Suppressor macrophage treated with lipopolysaccharide for 1 hour (primary cell): ENCODE results near the gene CCDC85C.
A peak's percentile ranks its signal among the peaks of the same experiment; 100 is the strongest.

Experiments
- DNase-seq, 3 donors: peaks; one replicate each; pipeline ENCODE4 v3.0.0-alpha.2; 2020 to 2022

CCDC85C gene

DNA sequence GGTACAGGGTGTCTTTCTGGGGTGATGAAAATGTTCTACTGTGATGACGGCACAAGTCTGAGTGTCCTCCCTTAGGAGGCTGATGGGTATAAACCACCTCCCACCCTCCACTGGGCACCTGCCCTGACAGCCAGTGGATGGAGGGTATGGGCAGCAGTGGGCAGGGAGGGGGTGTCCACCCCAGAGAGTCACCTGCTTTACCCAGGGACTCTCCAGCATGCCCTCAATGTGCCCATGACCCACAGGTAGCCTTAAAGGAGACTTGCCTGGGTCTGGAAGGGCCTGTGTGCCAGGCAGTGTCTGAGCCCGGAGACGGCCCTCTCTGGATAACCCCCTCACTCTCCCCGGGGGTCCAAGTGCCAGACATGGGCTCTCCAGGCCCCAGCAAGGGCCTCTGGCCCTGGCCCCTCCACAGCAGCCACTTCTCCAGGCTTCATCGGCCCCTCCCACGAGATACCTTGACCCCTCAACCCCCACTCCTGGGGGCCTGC lies 84.0 kb downstream of the CCDC85C start:
- DNase-seq, result no peak

GRCh38 chr14:99519347-99519881 lies 84.6 kb downstream of the CCDC85C start:
- DNase-seq, result no peak

DNA sequence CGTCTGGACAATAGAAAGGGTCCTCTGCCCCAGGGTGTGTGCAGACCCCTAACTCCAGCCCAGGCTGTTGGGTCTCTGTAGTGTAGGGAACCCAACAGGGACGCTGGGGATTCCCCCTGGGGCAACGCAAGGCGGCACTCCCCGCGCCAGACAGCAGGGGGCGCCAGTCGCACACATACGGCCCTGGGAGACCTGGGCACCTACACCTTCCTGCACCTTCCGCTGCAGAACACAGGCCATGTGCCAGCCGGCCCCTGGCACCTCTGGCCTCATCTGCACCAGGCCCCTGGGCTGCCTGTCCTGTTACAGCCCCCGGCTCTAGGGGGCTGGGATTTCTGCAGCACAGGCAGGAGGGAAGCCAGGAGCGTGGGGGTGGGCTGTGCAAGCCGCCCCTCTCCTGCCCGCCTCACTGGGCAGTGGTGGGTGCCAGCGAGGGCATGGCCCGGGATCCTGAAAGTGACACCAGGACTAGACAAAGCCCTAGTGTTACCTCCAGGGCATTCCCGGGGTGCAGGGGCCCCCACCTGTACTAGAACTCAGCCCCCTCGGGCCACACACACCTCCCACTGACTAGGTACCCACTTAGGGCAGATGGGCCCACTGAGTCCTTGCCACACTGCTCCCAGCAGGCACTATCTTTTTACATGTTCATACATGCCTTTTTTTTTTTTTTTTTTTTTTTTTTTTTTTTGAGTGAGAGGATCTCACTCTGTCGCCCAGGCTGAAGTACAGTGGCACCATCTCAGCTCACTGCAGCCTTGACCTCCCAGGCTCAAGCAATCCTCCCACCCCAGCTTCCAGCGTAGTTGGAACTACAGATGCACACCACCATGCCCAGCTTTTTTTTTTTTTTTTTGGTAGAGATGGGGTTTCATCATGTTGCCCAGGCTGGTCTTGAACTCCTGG lies 85.3 kb downstream of the CCDC85C start:
- peak; percentile 64 to 83 (median 75) for DNase-seq

GRCh38 chr14:99517643-99518381 lies 86.2 kb downstream of the CCDC85C start:
- DNase-seq, result no peak

DNA sequence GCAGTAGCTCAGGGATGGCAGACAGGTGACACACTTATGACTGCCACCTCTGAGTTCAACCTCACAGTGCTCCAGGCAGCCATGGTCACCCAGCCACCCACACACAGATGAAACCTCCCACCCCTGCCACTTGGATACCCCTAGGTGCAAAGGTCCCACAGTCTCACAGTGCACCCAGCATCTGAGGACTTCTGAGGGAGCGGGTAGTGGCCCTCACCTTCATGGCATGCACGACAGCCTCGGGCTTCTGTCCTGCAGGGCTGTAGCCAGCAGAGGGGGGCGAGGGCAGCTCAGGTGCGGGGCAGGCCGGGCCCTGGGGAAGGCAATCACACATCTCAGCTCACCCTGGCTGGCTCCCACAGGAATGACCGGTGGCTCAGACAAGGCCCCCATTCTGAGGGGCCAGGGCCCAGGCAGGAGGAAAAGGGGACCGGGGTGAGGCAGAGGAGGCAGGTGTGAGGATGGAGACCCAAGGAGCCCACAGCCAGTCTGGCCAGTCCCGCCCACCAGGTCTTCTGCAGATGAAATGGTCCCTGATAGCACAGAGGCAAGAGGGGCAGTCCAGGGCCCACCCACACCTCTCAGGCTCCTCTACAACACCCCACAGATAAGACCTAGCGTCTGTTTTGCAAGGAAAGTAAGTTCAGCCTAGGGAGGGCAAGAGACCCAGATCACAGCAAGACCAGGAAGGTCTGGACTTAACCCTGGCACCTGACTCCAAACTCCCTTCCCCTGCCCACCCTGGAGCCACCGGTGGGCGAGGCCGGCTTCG lies 87.0 kb downstream of the CCDC85C start:
- no peak for DNase-seq

DNA sequence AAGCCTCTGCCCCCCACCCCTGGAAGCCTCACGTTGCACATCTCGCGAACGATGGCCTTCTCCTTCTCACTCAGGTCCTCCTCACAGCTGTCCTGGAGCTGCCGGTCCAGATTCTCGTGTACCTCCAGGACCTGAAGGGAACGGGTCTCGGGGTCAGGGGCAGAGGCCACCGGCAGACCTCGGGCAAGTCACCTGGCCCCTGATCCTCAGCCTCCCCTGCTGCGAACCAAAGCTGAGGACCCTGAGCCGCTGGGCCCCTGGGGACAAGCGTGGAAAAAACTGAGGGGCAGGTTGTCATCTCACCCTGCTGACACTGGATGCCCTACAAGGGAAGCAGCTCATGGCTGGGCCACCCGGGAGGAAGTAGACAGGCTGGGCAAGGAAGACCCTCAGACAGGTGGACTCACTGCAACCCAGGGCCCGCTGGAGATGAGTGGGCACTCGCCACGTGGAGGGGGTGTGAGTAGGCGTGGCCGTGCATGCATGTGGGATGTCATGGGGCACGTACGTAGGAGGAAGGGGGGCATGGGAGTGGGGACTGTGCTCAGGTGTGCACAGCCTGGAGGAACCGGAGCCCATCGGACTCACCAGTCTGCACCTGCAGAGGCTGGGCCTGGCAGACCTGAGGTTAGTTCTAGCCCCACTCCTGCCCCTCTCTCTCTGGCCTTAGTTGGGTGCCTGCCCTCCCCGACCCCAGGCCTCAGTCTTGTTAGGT lies 87.7 kb downstream of the CCDC85C start:
- no peak for DNase-seq

DNA sequence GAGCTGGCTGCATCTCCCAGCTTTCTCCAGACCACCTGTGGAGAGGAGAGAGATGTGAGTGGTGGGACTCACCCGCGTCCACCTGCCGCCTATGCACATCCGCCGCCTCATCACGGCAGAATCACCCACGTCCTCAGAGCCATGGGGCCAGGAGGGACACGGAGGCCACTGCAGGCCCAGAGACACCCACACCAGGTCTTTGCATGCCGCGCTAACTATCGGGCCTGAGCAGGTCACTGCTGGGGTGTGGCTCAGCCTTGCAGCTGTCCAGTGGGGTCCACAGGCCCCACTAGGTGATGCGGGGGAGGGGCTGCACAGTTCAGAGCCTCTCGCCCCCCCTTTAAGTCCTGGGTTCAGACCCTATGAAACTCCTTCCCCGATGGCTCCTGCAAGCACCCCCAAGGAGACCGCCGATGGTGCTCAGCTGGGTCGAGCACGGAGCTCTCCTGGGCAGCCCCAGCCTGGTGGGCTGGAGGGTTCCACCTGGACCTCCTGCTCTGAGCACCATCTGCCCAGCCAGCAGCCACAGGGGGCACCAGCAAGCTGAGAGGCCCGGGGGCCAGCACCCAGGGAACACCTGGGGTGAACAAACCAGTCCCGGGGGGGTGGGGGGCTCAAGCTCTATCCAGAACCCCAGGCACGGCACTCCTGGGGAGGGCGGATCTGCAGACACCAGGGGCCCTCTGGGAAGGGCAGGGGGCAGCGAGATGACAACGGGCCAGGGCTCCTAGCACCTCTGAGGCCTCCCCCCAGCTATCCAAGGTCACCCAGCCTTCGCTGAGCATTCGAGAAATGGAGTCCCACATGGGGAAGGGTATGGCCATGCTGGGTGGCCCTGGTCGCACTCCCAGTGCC lies 88.5 kb downstream of the CCDC85C start:
- no peak for DNase-seq

- no peak for DNase-seq
Measured at GRCh38 chr14:99514552-99515300, 89.3 kb downstream of the CCDC85C start.

- peak in 2 of 3 donors; percentile 12 to 25 for DNase-seq
Measured at GRCh38 chr14:99513946-99514551, 90.0 kb downstream of the CCDC85C start.

GRCh38 chr14:99513183-99513694 lies 90.8 kb downstream of the CCDC85C start:
- no peak for DNase-seq

DNA sequence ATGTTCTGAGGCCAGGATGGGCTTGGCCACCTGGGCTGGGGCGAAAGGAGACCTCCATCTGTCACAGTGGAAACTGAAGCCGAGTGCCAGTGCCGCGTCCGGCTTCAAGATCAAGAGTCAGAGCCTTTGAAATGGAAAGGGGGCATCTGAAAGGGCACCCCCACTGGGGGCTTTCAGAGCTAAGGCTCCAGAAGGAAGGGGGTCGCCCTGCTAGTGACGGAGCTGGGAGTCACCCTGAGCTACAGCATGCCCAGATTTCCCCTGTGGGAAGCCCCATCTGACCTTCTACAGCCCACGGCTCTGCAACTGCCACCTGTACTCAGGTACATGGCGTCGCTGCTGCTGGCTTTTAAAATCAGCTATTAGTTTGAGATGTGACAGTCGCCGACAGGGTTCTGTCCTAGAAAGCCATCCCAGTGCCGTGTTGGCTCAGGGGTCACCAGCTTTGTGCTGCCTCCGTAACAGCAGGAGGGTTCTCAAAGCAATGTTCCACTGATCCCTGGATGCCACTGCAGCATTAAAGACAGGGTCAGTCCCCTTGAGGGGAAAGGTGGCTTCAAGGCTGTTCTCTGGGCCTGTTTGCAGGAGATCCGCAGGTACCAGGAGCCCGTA lies 91.3 kb downstream of the CCDC85C start:
- no peak for DNase-seq

- DNase-seq, result no peak
Measured at GRCh38 chr14:99512110-99512449, 91.9 kb downstream of the CCDC85C start.

DNA sequence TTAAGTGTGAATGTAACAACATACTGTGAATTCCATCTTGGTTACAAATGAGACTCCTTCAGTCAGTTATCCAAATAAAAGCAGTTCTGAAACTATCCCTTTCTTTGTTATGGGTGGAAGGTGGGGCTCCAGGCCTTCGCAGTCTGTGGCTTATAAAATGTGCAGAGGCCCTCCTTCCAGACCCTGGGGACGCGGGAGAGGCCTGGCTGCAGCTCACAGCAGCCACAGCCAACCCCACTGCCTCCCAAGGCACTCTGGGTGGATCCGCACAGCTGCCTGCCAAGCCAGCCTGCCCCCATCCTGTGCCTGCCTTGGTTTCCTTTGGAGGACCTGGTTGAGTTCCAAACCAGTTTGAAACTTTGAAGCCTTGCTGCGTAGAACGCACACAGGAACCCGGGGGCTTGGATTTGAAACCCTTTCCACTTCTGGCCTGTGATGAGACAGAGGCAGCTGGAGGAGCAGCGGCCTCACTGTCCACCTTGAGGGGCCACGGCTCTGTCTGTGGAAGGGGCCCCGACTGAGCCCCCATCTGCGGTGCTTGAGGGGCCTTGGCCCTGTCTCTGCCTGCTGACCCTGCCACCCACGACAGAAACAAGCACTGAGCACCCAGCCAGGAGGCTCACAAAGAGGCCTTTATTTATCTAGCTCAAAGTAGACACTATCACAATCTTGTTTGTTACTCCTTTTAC lies 92.4 kb downstream of the CCDC85C start:
- DNase-seq, result no peak

- no peak for DNase-seq
Measured at GRCh38 chr14:99510556-99511139, 93.4 kb downstream of the CCDC85C start.

GRCh38 chr14:99509871-99510555 lies 94.0 kb downstream of the CCDC85C start:
- DNase-seq, result no peak

DNA sequence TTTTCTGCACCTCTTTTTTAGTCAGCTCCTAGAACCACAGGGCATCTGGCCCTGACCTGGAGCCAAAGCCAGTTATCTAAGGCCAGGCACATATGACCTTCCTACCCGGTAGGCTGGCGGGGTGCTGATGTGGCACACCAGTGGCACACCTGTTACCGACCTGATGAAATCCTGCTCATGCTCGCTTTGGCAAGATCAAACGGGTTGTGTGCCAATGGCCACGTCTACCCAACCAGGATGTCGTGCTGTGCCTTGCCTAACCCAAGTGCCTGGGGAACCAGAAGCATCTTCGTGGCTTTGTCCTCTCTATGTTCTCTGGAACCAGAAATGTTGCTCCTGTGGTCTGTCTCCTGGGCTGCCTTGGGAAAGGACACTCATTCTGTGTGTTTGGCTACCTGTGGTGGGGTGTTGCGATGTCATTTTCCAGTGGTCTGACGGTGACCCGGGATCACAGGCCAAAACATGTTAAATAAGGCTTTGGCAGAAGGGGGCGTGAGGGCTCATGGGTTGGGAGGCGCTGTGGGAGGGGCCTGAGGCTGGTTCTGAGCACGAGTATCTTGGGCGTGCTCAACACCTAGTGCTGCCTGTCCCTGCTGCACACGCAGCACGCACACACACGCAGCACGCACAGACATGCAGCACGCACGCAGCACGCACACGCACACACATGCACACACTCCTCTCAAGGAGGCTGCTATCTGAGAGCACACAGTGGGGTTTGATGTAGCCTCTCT lies 94.9 kb downstream of the CCDC85C start:
- no peak for DNase-seq
